ENCODE results near the gene VARS2.

The VARS2 gene

GRCh38 chr6:30885481-30885998, 28.5 kb upstream of the VARS2 start:
- H3K27me3 ChIP-seq (ENCODE audit: insufficient read depth, low read length): no peaks in the 10 kb centered on the region
- H3K4me3 ChIP-seq (ENCODE audit: low read depth, low read length): peak overlapping the region; percentile 78
- H3K36me3 ChIP-seq (ENCODE audit: insufficient read depth, low read length): no peaks in the 10 kb centered on the region
- no peak overlapping the region for H3K27ac ChIP-seq (ENCODE audit: low read depth, low read length)
- H3K79me2 ChIP-seq (ENCODE audit: control insufficient read depth, insufficient read depth, low read length, unreplicated experiment): peaks cover 7% of the 10 kb centered on the region
- H2AFZ ChIP-seq (ENCODE audit: low read length, unreplicated experiment): no peak overlapping the region
- H3K4me1 ChIP-seq (ENCODE audit: control insufficient read depth, insufficient read depth, low read length, unreplicated experiment): peaks cover 34% of the 10 kb centered on the region

- Histone ChIP-seq H2AFZ (ENCODE audit: low read length, unreplicated experiment) (no peak overlapping the region), H3K4me3 (ENCODE audit: low read depth, low read length) (peak overlapping the region; percentile 78), H3K79me2 (ENCODE audit: control insufficient read depth, insufficient read depth, low read length, unreplicated experiment) (peaks cover 7% of the 10 kb centered on the region), H3K27ac (ENCODE audit: low read depth, low read length) (no peak overlapping the region), H3K4me1 (ENCODE audit: control insufficient read depth, insufficient read depth, low read length, unreplicated experiment) (peaks cover 34% of the 10 kb centered on the region), H3K36me3 (ENCODE audit: insufficient read depth, low read length) (no peaks in the 10 kb centered on the region), H3K27me3 (ENCODE audit: insufficient read depth, low read length) (no peaks in the 10 kb centered on the region)
Measured at GRCh38 chr6:30885999-30886896, 27.8 kb upstream of the VARS2 start.

GRCh38 chr6:30886897-30887255, 27.2 kb upstream of the VARS2 start:
- Histone ChIP-seq H3K36me3 (ENCODE audit: insufficient read depth, low read length) (no peaks in the 10 kb centered on the region), H3K79me2 (ENCODE audit: control insufficient read depth, insufficient read depth, low read length, unreplicated experiment) (peaks cover 7% of the 10 kb centered on the region), H3K27me3 (ENCODE audit: insufficient read depth, low read length) (no peaks in the 10 kb centered on the region), H3K4me3 (ENCODE audit: low read depth, low read length) (no peak overlapping the region), H2AFZ (ENCODE audit: low read length, unreplicated experiment) (no peak overlapping the region), H3K4me1 (ENCODE audit: control insufficient read depth, insufficient read depth, low read length, unreplicated experiment) (peaks cover 34% of the 10 kb centered on the region), H3K27ac (ENCODE audit: low read depth, low read length) (no peak overlapping the region)

GRCh38 chr6:30887901-30888815, 25.9 kb upstream of the VARS2 start:
- Histone ChIP-seq H3K4me1 (ENCODE audit: control insufficient read depth, insufficient read depth, low read length, unreplicated experiment) (peaks cover 34% of the 10 kb centered on the region), H3K79me2 (ENCODE audit: control insufficient read depth, insufficient read depth, low read length, unreplicated experiment) (peaks cover 7% of the 10 kb centered on the region), H3K36me3 (ENCODE audit: insufficient read depth, low read length) (no peaks in the 10 kb centered on the region), H3K27me3 (ENCODE audit: insufficient read depth, low read length) (no peaks in the 10 kb centered on the region), H3K4me3 (ENCODE audit: low read depth, low read length) (no peak overlapping the region), H3K27ac (ENCODE audit: low read depth, low read length) (peak overlapping the region; percentile 52), H2AFZ (ENCODE audit: low read length, unreplicated experiment) (no peak overlapping the region)

- Histone ChIP-seq H3K4me1 (ENCODE audit: control insufficient read depth, insufficient read depth, low read length, unreplicated experiment) (peaks cover 34% of the 10 kb centered on the region), H3K79me2 (ENCODE audit: control insufficient read depth, insufficient read depth, low read length, unreplicated experiment) (peaks cover 7% of the 10 kb centered on the region), H3K4me3 (ENCODE audit: low read depth, low read length) (no peak overlapping the region), H2AFZ (ENCODE audit: low read length, unreplicated experiment) (no peak overlapping the region), H3K27ac (ENCODE audit: low read depth, low read length) (no peak overlapping the region), H3K36me3 (ENCODE audit: insufficient read depth, low read length) (no peaks in the 10 kb centered on the region), H3K27me3 (ENCODE audit: insufficient read depth, low read length) (no peaks in the 10 kb centered on the region)
Measured at GRCh38 chr6:30888816-30889495, 25.1 kb upstream of the VARS2 start.

- H3K4me3 ChIP-seq (ENCODE audit: low read depth, low read length): no peak overlapping the region
- H3K36me3 ChIP-seq (ENCODE audit: insufficient read depth, low read length): no peaks in the 10 kb centered on the region
- H3K4me1 ChIP-seq (ENCODE audit: control insufficient read depth, insufficient read depth, low read length, unreplicated experiment): peaks cover 34% of the 10 kb centered on the region
- H3K79me2 ChIP-seq (ENCODE audit: control insufficient read depth, insufficient read depth, low read length, unreplicated experiment): peaks cover 7% of the 10 kb centered on the region
- H3K27ac ChIP-seq (ENCODE audit: low read depth, low read length): no peak overlapping the region
- no peak overlapping the region for H2AFZ ChIP-seq (ENCODE audit: low read length, unreplicated experiment)
- no peaks in the 10 kb centered on the region for H3K27me3 ChIP-seq (ENCODE audit: insufficient read depth, low read length)
Measured at GRCh38 chr6:30889496-30889885, 24.5 kb upstream of the VARS2 start.

- Histone ChIP-seq H2AFZ (ENCODE audit: low read length, unreplicated experiment) (no peak overlapping the region), H3K36me3 (ENCODE audit: insufficient read depth, low read length) (no peaks in the 10 kb centered on the region), H3K79me2 (ENCODE audit: control insufficient read depth, insufficient read depth, low read length, unreplicated experiment) (peaks cover 7% of the 10 kb centered on the region), H3K4me1 (ENCODE audit: control insufficient read depth, insufficient read depth, low read length, unreplicated experiment) (peaks cover 34% of the 10 kb centered on the region), H3K27ac (ENCODE audit: low read depth, low read length) (no peak overlapping the region), H3K4me3 (ENCODE audit: low read depth, low read length) (no peak overlapping the region), H3K27me3 (ENCODE audit: insufficient read depth, low read length) (no peaks in the 10 kb centered on the region)
Measured at GRCh38 chr6:30889921-30890645, 24.0 kb upstream of the VARS2 start.

GRCh38 chr6:30890646-30891449, 23.2 kb upstream of the VARS2 start:
- Histone ChIP-seq H3K4me1 (ENCODE audit: control insufficient read depth, insufficient read depth, low read length, unreplicated experiment) (peaks cover 28% of the 10 kb centered on the region), H3K36me3 (ENCODE audit: insufficient read depth, low read length) (no peaks in the 10 kb centered on the region), H2AFZ (ENCODE audit: low read length, unreplicated experiment) (no peak overlapping the region), H3K4me3 (ENCODE audit: low read depth, low read length) (no peak overlapping the region), H3K27me3 (ENCODE audit: insufficient read depth, low read length) (no peaks in the 10 kb centered on the region), H3K79me2 (ENCODE audit: control insufficient read depth, insufficient read depth, low read length, unreplicated experiment) (peaks cover under 1% of the 10 kb centered on the region), H3K27ac (ENCODE audit: low read depth, low read length) (no peak overlapping the region)

GRCh38 chr6:30891450-30891723, 22.7 kb upstream of the VARS2 start:
- Histone ChIP-seq H3K4me1 (ENCODE audit: control insufficient read depth, insufficient read depth, low read length, unreplicated experiment) (peaks cover 23% of the 10 kb centered on the region), H3K27me3 (ENCODE audit: insufficient read depth, low read length) (no peaks in the 10 kb centered on the region), H3K4me3 (ENCODE audit: low read depth, low read length) (no peak overlapping the region), H3K79me2 (ENCODE audit: control insufficient read depth, insufficient read depth, low read length, unreplicated experiment) (no peaks in the 10 kb centered on the region), H2AFZ (ENCODE audit: low read length, unreplicated experiment) (no peak overlapping the region), H3K36me3 (ENCODE audit: insufficient read depth, low read length) (no peaks in the 10 kb centered on the region), H3K27ac (ENCODE audit: low read depth, low read length) (no peak overlapping the region)

All from ACC112 (cell line).